GM06990 (cell line): ENCODE results near the gene MUC16.

Experiments used
- DNase-seq: peaks from one replicate; pipeline ENCODE4 v3.0.0-alpha.2; 2011; ENCODE audit not compliant: insufficient read length; ENCODE audit errors: extremely low read depth
- H3K27me3 ChIP-seq: replicated peaks from 2 replicates; pipeline ENCODE4 v1.6.0; 2011; ENCODE audit warnings: low read length; ENCODE audit not compliant: control insufficient read depth, insufficient read depth
- H3K36me3 ChIP-seq: 2 replicates; pipeline ENCODE4 v1.5.1; 2011; ENCODE audit warnings: low read length; ENCODE audit not compliant: control insufficient read depth, insufficient read depth
- H3K4me3 ChIP-seq: replicated peaks from 2 replicates; pipeline ENCODE4 v1.5.1; 2011; ENCODE audit warnings: low read depth, mild to moderate bottlenecking, control low read depth, low read length
- CTCF ChIP-seq: IDR thresholded peaks from 2 replicates; pipeline ENCODE4 v1.5.1; 2011; ENCODE audit warnings: low read length, control low read depth, mild to moderate bottlenecking, inconsistent platforms; ENCODE audit not compliant: insufficient read depth, poor library complexity, severe bottlenecking

MUC16 gene

GRCh38 chr19:8988204-8988603, 22.0 kb downstream of the MUC16 start:
- TF ChIP-seq CTCF = no peak
- H3K4me3 ChIP-seq = no peak overlapping the region
- no peaks in the 10 kb centered on the region for H3K36me3 ChIP-seq
- DNase-seq = no peak
- H3K27me3 ChIP-seq = no peaks in the 10 kb centered on the region

GRCh38 chr19:8986296-8986695, 23.9 kb downstream of the MUC16 start:
- H3K27me3 ChIP-seq = no peaks in the 10 kb centered on the region
- no peak for DNase-seq
- no peak for TF ChIP-seq CTCF
- H3K4me3 ChIP-seq = no peak overlapping the region
- H3K36me3 ChIP-seq = no peaks in the 10 kb centered on the region

- Histone ChIP-seq H3K4me3 (no peak overlapping the region), H3K36me3 (no peaks in the 10 kb centered on the region), H3K27me3 (no peaks in the 10 kb centered on the region)
- TF ChIP-seq CTCF = no peak
- no peak for DNase-seq
Observed at GRCh38 chr19:8973501-8974091, 36.6 kb downstream of the MUC16 start.

GRCh38 chr19:8965887-8966286, 44.3 kb downstream of the MUC16 start:
- DNase-seq = no peak
- no peaks in the 10 kb centered on the region for H3K36me3 ChIP-seq
- no peak for TF ChIP-seq CTCF
- H3K27me3 ChIP-seq = no peaks in the 10 kb centered on the region
- H3K4me3 ChIP-seq = no peak overlapping the region
